ENCODE results near the gene CDC42EP5.

The CDC42EP5 gene

DNA sequence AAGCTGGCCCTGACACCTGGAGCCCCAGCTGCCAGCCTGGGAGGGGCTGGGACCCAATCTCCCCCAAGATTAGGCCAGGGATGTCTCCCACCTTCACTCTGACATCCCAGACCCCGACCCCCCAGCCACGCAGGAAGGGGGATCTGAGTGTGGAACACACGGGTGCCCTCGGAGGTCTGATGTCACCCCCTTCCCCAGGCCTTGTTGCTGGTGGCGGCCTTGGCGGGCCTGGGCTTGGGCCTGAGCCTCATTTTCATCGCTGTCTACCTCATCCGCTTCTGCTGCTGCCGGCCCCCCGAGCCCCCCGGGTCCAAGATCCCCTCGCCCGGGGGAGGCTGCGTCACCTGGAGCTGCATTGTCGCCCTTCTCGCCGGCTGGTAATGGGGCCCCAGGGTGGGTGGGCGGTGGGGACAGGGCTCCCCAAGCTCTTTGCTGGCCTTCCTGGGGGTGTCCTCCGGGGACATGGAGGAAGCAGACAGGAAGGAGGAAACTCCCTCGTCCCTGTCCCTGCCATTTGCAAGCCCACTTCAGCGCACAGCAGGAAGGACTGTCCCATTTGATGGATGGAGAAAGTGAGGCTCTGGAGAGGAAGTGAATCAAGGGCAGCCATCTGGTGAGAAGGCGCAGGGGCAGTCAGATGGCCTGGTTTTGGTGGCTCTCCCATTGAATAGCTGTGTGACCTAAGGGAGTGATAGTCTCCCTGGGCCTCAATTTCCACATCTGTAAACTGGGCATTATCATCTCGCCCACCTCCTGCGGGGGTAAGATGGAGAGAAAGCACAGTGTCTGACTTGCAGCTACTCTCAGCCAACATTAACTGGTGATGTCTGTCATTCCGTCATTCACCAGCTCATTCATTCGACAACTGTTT lies 53.9 kb downstream of the CDC42EP5 start:
- Mint-ChIP-seq H3K27ac (no peak overlapping the region), H3K9me3 (peaks cover 2 to 3% of the 10 kb centered on the region in 2 donors), H3K27me3 (peaks cover 39% of the 10 kb centered on the region)

DNA sequence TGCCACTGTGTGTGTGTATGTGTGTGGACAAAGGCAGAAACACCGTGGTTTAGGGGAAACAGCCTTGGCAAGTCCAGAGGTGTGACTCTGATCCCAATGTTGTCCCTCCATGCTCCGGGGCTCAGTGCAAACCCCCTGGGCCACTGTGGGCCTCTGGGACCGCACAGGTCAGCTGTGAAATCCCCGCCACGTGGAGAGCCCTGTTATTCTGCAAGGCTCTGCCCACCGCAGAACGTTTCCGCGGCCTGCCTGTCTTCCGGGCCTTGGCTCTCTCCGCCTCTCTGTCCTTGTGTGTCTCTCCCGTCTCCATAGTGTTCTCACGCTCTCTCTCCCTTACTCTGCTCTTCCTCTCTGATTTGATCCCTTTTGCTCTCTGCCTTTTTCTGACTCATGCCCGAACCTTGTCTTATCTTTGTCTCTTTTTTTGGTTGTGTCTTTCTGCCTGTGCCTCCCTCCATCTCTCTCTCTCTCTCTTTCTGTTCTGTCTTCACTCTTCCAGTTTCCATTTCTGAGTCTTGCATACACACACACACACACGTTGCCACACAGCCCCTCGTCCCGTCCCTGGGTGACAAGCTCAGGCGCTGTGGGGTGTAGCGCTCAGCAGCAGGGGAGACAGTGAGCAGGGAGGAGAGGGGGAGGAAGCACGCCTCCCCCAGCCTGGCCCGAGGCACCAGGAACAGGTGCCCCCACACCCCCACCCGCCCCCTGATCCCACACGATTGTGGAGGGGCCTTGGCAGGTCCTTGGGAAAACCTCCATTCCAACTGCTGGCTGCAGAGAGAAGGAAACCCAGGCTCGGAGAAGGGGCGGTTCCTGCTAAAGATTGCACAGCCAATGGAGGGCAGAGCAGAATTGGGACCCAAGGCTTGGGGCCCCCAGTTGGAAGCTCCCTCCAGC lies 54.8 kb downstream of the CDC42EP5 start:
- peak; percentile 69 for ATAC-seq
- Mint-ChIP-seq H3K4me1 (peaks cover 18% of the 10 kb centered on the region), H3K27me3 (peaks cover 39% of the 10 kb centered on the region), H3K27ac (peak overlapping the region; percentile 65 to 77), H3K9me3 (peaks cover 9 to 12% of the 10 kb centered on the region in 2 donors), H3K4me3 (peak overlapping the region; percentile 62 to 64)
- peak; percentile 44 to 55 for DNase-seq

More for the DNA sequence above, 53.9 kb downstream of the CDC42EP5 start:
- Mint-ChIP-seq H3K4me3 (no peak overlapping the region), H3K4me1 (peaks cover 18% of the 10 kb centered on the region)
- ATAC-seq = no peak
- no peak for DNase-seq

DNA sequence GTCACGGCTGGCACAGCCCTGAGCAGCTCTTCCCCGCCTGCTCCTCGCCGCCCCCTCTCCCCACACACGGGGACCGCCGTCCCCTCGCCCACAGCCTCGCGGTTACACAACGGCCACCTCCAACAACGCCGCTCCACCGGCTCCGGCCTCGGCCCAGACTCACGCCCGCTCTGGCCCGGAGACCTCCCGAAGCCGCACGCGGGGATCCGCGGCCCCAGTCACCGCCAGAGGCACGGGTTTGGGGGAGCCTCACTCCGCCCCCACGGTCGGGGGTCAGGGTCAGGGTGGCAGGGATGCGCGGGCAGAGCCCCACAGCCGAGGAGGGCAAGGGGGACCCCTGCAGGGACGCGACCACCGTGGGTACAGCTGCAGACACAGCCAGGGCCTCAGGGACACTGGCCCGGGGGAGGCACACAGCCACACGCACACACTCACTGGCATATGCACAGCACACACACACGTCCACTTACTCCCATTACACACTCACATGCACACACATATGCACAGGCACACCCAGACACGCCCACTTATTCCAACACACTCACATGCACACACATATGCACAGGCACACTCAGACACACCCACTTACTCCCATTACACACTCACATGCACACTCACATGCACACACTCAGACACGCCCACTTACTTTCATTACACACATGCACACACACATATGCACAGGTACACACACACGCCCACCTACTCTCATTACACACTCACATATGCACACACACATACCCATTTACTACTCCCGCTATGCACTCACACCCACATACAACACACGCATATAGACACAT lies 56.2 kb downstream of the CDC42EP5 start:
- DNase-seq (no peak), ATAC-seq (peak; percentile 8)
- H3K4me3 Mint-ChIP-seq = no peak overlapping the region
- peaks cover 18% of the 10 kb centered on the region for H3K4me1 Mint-ChIP-seq
- H3K27me3 Mint-ChIP-seq = peaks cover 40% of the 10 kb centered on the region
- peaks cover 11 to 12% of the 10 kb centered on the region in 2 donors for H3K9me3 Mint-ChIP-seq
- no peak overlapping the region for H3K27ac Mint-ChIP-seq

DNA sequence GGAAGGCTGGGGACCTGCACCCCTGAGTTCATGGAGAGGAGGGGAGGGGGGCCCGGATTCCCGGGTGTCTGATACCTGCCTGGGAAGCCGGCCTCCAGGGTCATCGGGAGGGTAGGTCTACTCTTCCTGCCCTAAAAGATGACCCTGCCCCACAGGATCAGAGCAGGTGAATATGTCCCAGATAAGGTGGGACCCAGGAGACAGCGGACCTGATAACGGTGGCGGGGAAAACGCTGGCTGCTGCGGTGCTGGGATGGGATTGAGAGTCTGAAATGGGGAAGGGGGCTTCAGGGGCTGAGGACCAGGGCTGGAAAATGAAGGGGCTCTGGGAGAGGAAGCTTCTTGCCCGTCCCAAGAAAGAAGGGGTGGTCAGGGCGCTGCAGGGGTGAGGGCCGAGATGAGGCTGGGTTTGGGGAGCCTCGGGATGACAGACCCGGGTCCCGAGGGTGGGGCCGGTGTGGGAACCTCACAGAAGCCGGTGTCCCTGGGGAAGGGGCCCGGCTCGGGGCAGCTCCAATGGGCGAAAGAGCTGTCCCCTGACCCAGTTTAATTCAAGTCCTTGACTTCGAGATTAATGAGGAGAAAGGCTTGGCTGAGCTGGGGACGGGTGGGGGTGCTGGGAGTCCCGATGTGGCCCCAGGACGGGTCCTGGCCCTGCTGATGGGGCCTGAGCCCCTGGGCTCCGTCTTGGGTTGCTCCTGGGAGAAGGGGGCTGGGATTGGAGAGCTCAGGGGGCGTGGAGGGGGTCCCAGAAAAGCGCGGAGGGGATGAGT lies 57.0 kb downstream of the CDC42EP5 start:
- ATAC-seq = no peak
- H3K27ac Mint-ChIP-seq = no peak overlapping the region
- H3K27me3 Mint-ChIP-seq = peaks cover 44% of the 10 kb centered on the region
- no peak for DNase-seq
- H3K4me3 Mint-ChIP-seq = peak overlapping the region; percentile 5 to 16
- peaks cover 11 to 12% of the 10 kb centered on the region in 2 donors for H3K9me3 Mint-ChIP-seq
- H3K4me1 Mint-ChIP-seq = peaks cover 18% of the 10 kb centered on the region

DNA sequence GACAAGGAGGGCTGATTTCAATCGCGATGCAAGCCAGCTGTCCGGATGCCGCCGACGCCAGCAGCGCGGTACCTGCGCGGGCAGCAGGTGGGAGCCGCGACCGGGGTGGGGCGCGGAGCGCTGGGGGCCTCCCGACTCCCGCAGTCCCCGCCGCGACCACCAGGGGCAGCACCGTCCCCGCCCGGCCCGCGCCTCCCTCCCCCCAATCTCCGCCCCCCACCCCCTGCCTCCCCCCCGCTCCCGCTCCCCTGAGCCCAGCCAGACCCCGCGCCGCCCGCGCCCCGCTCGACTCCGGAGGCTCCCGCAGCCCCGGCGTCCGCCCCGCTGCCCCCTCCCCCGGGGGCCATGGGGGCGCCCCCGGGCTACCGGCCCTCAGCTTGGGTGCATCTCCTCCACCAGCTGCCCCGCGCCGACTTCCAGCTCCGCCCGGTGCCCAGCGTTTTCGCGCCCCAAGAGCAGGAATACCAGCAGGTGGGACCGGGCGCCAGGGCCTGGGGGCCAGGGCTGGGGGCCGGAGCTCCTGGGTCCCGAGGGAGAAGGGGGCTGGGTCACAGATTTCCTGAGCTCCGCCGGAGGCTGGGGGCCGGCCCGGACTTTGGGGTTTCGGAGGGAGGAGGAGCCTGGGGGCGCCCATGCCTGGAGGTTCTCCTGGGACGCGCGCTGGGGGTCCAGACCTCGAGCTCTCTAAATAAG lies 57.7 kb downstream of the CDC42EP5 start, which contains the start of gene TTYH1:
Gene TTYH1 (plus strand): TSS at position 257 of the 693 bp plus-strand sequence. CDS start 89 bp downstream, at position 346.
- H3K9me3 Mint-ChIP-seq = peaks cover 11 to 12% of the 10 kb centered on the region in 2 donors
- peaks cover 18% of the 10 kb centered on the region for H3K4me1 Mint-ChIP-seq
- peak within 1 kb of the TSS; percentile 5 to 16 for H3K4me3 Mint-ChIP-seq
- peaks cover 51% of the 10 kb centered on the region for H3K27me3 Mint-ChIP-seq
- peak in 1 of 2 donors; percentile 60 for DNase-seq
- peak; percentile 47 for ATAC-seq
- H3K27ac Mint-ChIP-seq = no peak within 1 kb of the TSS
